ENCODE data around the gene CFAP97D1.

CFAP97D1 gene

DNA sequence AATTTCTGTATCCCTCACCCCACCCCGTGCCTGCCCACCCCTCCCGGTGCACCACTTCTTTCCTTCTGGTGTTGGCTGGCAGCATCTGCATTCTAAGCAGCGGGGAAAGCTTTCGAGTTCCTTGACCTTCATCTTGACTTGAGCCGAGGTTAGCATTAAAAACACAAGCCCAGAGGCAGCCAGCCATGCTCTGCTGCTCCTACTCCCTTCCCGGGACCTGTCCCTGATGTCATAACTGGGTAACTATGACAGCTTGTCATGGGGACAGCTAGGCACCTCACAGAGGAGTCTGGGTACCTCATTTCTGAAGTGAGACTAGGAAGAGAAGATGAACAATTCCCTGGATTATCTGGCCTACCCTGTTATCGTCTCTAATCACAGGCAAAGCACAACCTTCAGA, at the start of gene CFAP97D1:
TSS of gene CFAP97D1 (plus strand) at position 301 of the 400 bp plus-strand sequence. CDS start at position 329, 28 bp downstream.
- DNase-seq = no peak

DNA sequence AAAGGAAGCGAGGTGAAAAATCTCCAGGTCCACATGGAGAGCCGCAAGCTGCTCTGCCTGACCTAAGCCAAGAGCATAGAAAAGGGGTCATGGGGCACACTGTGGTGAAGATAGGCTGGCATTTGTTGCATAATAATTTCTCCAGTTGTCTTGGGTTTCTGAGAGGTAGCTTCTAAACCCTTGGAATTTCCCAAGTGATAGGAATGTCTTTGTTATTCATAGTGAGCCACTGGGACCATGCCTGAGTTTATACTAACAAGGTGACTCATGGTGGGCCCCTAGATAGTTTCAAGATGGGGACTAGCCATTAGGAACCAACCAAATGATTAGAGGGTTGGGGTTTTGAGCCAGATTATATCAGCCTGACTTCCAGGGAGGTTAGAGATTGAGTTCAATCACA, 47.3 kb upstream of the CFAP97D1 start:
- DNase-seq = no peak

DNA sequence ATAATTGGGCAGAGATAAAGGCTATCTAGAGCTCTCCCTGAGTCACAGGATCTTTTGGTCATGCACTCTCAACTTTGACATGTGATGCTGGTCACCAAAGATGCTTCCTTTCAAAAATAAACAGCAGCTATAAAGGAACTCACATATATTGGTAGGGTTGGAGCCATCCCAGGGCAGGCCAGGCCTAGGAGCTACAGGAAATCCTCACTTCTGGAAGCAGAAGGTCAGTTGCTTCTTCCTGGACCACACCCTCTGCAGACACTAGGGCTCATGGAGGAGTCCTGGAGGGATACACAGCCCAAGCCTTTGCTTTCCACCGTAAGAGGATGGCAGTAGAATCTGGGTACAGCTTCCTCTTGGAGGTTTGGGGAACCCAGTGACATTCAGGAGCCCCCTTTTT, 46.3 kb upstream of the CFAP97D1 start:
- no peak for DNase-seq

DNA sequence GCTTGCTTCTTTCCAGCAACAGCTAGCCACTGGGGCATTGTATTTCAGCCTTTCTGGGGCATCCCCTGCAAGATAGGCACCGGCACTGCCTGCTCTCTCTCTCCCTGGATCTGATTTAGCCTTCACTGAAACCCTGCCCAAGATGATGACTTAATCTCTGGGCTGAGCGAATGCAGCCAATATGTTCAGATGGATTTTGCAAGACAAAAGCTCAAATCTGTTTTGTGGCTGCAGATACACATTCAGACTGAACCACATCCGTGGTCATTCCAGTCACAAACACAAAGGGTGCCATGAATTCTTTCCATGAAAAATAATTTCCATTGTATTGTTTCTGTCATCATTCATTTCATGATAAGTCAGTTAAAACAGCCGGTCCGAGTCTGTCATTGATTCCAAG, 45.9 kb upstream of the CFAP97D1 start:
- DNase-seq = no peak

- DNase-seq = no peak
Observed at GRCh38 chr17:43736389-43736788, 43.8 kb upstream of the CFAP97D1 start.

DNA sequence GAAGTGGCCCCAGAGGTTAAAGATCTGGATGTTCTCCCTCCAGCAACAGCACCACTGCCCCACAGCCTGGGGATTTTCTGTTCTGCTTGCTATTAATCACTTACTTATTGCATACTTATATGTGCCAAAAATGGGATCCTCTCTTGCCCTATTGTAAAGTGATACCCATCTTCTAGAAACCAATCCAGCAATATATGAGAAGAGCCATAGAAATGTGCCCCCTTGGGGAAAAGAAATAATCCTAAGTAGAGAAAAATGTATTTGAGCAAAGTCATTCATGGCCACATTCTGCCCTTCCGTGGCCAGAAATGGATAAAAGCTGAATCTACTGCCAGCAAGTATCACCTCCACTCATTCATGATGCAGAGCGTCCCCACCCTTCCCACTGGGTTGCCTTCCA, 42.5 kb upstream of the CFAP97D1 start:
- DNase-seq = no peak

GRCh38 chr17:43740541-43740940, 39.7 kb upstream of the CFAP97D1 start:
- no peak for DNase-seq

GRCh38 chr17:43741636-43742035, 38.6 kb upstream of the CFAP97D1 start:
- DNase-seq = no peak

DNA sequence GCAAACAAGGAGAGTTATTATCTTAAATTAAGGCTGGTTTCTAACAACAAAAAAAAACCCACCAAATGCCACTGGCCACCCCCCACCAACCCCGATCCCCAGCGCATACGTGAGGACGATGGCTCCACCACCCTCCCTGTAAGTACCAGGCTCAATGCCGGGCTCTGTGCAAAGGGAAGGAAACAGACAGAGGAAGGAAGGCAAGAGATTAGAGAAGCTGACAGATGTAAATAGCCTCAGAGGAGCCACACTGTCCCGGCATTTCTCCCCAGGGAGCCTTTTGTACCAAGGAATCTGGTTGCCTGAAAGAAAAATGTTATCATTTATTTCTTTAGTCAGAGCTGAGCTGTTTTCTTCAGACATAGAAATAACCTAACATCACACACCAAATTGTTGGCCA, 34.7 kb upstream of the CFAP97D1 start:
- DNase-seq = no peak

GRCh38 chr17:43750153-43750552, 30.1 kb upstream of the CFAP97D1 start:
- DNase-seq = no peak

GRCh38 chr17:43753493-43754129, 26.6 kb upstream of the CFAP97D1 start:
- no peak for DNase-seq

- no peak for DNase-seq
Observed at GRCh38 chr17:43754947-43755346, 25.3 kb upstream of the CFAP97D1 start.

DNA sequence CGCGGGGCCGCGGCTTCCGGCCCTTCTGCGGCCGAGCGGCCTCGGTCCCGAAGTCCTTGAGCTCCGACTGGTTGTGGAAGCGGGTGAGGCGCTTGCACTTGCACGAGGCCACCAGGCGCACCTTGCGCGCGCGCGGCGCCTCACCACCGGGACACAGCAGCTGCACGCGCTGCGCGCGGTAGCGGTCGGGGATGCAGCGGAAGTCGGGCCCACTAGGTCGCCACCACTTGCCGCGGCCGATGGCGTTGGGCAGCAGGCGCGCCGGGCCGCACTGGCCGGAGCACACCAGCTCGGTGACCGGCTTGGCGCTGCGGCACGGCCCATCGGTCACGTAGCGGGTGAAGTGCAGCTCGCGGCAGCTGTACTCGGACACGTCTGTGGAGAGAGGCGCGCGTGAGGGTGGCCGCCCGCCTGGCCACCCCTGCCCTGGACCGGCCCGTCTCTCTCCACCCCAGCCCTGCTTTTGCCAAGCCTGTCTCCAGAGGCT, 24.8 kb upstream of the CFAP97D1 start:
- no peak for DNase-seq

- no peak for DNase-seq
Observed at GRCh38 chr17:43756201-43756600, 24.0 kb upstream of the CFAP97D1 start.

GRCh38 chr17:43757171-43757660, 23.0 kb upstream of the CFAP97D1 start:
- DNase-seq = no peak

- DNase-seq = no peak
Observed at GRCh38 chr17:43758086-43758485, 22.1 kb upstream of the CFAP97D1 start.

DNA sequence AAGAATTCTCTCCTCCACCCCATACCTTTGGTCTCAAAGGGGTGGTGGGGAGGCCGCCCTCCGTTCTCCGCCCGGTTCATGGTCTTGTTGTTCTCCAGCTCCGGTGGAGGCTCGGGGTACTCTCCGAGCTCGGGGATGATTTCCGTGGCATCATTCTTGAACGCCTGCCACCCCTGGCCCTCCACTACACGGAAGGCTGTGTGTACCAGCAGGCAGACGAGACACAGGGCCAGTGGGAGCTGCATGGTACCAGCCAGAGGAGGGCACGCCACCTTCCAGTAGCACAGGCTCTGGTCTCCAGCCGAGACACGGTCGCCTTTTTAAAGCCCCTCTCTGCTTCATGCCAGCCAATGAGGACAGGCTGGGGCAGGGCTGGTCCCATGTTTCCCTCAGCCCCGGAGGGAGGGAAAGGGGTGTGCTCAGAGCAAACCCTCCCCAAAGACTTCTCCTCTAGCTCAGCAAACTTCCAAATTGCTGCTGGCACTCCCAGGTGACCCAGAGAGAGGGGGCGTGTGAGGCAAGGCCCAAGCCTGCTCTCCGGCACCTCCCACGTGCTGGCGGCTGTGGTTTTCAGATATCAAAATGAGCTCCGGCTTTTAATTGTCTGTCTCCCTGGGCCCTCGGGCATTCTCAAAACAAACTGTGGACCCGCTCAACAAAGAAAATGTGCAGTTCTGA, 21.6 kb upstream of the CFAP97D1 start, which contains the start of gene SOST:
TSS of gene SOST (minus strand) at position 295 of the 678 bp plus-strand sequence. CDS start at position 245, 50 bp downstream.
- no peak for DNase-seq

GRCh38 chr17:43759836-43760235, 20.4 kb upstream of the CFAP97D1 start:
- DNase-seq = no peak

DNA sequence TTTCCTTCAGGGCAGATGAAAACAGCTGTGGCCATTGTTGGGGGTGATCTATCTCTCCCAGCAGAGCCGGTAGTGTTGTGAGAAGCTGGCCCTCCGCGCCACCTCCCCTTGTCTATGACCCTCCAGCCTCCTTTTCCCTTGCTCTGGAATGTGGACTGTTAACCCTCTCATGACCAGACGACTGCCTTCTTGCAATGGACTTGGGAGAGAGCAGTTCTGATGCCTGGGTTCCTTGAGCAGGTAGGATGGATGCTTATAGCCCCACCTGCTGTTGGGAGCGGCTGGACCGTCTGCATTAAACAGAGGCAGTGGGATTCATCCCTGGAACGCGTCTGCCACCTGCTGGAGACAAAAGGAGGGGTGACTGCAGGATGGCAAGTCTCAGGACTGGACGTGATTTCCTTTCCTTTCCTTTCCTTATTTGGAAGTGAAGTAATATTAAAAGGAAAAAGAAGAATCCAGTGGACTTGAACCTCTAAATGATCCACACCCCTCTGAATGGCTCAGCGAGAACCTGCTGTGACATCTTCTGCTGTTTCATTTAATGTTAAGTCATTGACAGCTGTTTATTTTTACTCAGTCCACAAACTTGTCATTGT, 19.9 kb upstream of the CFAP97D1 start:
- peak; percentile 77 to 89 for DNase-seq

- DNase-seq = peak in 1 of 2 experiments; percentile 40
Observed at GRCh38 chr17:43766413-43767052, 13.7 kb upstream of the CFAP97D1 start.

DNA sequence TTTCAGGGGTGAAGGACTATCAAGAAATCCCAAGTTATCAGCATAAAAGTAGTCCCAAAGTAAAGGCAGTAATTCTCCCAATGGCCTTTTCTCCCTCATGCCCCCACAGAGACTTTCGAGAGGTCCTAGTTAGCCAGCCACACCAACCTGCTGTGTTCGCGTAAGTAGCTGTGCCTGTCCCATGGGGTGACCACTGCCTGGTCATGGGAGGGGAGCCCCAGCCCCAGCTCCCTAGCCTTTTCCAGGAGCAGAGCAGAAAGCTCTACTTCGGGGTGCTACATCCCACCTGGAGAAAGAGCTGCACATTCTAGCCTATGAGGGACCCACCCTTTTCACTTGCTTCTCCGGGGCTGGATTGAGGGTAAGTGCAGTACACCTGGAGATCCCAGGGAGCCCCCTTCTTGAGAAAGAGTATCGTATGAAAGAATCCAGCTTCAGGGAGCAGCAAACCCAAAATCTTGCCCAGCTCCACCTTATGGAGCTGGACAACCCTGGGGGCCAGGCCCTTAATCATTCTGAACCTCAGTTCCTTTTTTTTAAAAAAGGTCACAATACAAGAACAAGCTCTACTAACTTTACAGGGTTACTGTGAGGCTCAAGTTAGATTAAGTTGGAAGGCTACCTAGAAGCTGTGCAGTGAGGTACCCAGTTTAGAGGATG, 13.1 kb upstream of the CFAP97D1 start:
- no peak for DNase-seq

GRCh38 chr17:43767713-43768059, 12.5 kb upstream of the CFAP97D1 start:
- no peak for DNase-seq

DNA sequence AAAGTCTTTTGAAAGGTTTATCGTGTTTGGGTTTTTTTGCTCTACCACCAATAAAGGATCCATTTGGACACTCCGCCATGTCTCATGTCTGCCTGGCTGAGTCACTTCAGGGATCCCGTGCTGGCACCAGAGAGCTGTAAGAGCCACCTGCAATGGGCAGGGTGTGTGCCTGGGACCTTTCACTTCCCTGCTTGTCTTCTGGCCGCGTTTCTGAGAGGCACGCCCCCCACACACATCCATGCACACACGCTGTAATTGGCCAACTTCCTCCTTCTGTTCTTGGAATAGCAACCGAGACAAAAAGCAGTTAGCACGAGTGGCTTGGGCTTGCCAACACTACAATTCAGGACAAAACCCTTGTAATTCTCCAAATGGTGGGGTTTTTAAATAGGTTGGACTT, 11.9 kb upstream of the CFAP97D1 start:
- DNase-seq = no peak

Measured in stimulated activated CD4-positive, alpha-beta T cell treated with anti-CD3 and anti-CD28 coated beads, Interleukin-4, amount 100 ng/mL, for 4 hours (primary cell).